Kidney (tissue), 14 donors: ENCODE results near the gene GRPR. TPM values are rescaled to one million over a fixed set of nuclear protein-coding genes. Genes with fewer than 3 reads are reported as not detected.

ENCODE experiments used
- DNase-seq, 5 donors: peaks; one replicate each; pipeline ENCODE4 v3.0.0-alpha.2; 2013 to 2020
- FAIRE-seq: peaks from 2 replicates; lab custom pipeline; 2012; peaks lifted over from hg19 to GRCh38; lab: Jason Lieb, UNC
- H3K27ac ChIP-seq, 2 donors: one replicate each; pipeline ENCODE4 v1.7.0; 2013; ENCODE audit warnings: low read depth in 2 of 2, low read length in 2 of 2, inconsistent platforms in 1 of 2
- H3K27me3 ChIP-seq: one replicate; pipeline ENCODE4 v1.7.1; 2013; ENCODE audit warnings: low read length, inconsistent platforms; ENCODE audit not compliant: control insufficient read depth, insufficient read depth
- H3K36me3 ChIP-seq, 3 donors: one replicate each; pipeline versions ENCODE4 v1.7.0 to v1.7.1; 2013; ENCODE audit warnings: low read length in 3 of 3, control low read depth in 1 of 3, inconsistent platforms in 1 of 3; ENCODE audit not compliant: insufficient read depth in 3 of 3, control insufficient read depth in 2 of 3
- H3K4me1 ChIP-seq, 3 donors: one replicate each; pipeline versions ENCODE4 v1.7.0 to v1.7.1; 2013; ENCODE audit warnings: low read length in 3 of 3, inconsistent platforms in 1 of 3, low read depth in 1 of 3; ENCODE audit not compliant: control insufficient read depth in 2 of 3, insufficient read depth in 2 of 3
- H3K4me3 ChIP-seq, 3 donors: one replicate each; pipeline versions ENCODE4 v1.7.0 to v1.8.1; 2013; ENCODE audit warnings: low read length in 3 of 3, control low read depth in 1 of 3, inconsistent platforms in 1 of 3
- H3K9ac ChIP-seq, 3 donors: one replicate each; pipeline versions ENCODE4 v1.7.0 to v1.7.1; 2013; ENCODE audit warnings: low read length in 3 of 3, control low read depth in 1 of 3, inconsistent platforms in 1 of 3
- H3K9me3 ChIP-seq, 3 donors: one replicate each; pipeline versions ENCODE4 v1.7.0 to v1.7.1; 2013; ENCODE audit warnings: low read length in 3 of 3, control low read depth in 1 of 3, inconsistent platforms in 1 of 3; ENCODE audit not compliant: control insufficient read depth in 2 of 3, insufficient read depth in 1 of 3
- intact Hi-C: fragments of 100-400 bp; cut with DNase I; formaldehyde crosslinking; loops from one replicate; pipeline ENCODE4 v1.11.1; 2022
- polyA plus RNA-seq: library from polyadenylated mRNA; stranded (reverse); fragments of 350-450 nt; fragmentation: Illumina TruSeq; extraction: RNeasy Lipid Tissue Mini Kit (QIAGEN cat#74804); gene quantifications from one replicate; pipeline ENCODE4 v1.2.3, GENCODE V29; 2014; ENCODE audit warnings: low read depth, low replicate concordance; ENCODE audit not compliant: insufficient read depth
- total RNA-seq: library from RNA; stranded (reverse); fragmentation: NEBNext Ultra II Directional; extraction: Animal tissue kit (Norgen Biotek cat#: 25700); gene quantifications from one replicate; pipeline ENCODE4 v1.2.1, GENCODE V29; 2021
- TF ChIP-seq, protein P1 (sequence below): IDR thresholded peaks from 3 replicates; pipeline ENCODE4 v1.5.1; 2012; ENCODE audit warnings: mild to moderate bottlenecking, moderate library complexity, borderline replicate concordance; ENCODE audit not compliant: insufficient read depth; ENCODE audit errors: extremely low read depth
- donor health status: control.
- donor health status: control.
- donor health status: control.
- donor health status: control.
- donor health status: control.
- donor health status: DM: yes; HTN: yes; CAD: no.
- donor health status: Normal renal cell carcinoma (clear cell type).

The GRPR gene
- total and polyA plus RNA-seq, 2 donors from 2014 or later, result 0.25 TPM; not detected in 1

DNA sequence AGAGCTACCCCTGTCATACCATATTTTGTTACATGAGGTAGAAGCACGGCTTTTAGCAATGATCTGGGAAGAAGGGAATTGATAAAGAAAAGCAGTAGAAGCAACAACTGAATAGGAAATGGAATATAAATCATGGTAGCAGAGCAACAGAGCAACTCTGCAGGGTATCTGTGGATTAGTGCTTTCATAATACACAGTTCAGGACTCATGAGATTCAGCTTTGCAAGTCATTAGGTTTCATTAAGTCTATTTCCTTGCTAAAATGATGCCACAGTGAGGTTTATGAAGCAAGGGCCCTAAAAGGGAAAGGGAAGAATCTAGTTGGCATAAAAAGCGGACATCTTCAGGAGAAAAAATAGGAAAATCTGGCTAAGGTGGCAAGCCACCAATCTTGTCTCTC, 45.6 kb upstream of the GRPR start:
- no peak overlapping the region for H3K9ac ChIP-seq
- no peaks in the 10 kb centered on the region for H3K9me3 ChIP-seq
- no peak overlapping the region for H3K27ac ChIP-seq
- H3K4me3 ChIP-seq, result no peak overlapping the region
- no peak for DNase-seq
- peaks cover 4% of the 10 kb centered on the region for H3K27me3 ChIP-seq
- no peaks in the 10 kb centered on the region for H3K36me3 ChIP-seq
- no peaks in the 10 kb centered on the region for H3K4me1 ChIP-seq
- TF ChIP-seq, protein P1, sequence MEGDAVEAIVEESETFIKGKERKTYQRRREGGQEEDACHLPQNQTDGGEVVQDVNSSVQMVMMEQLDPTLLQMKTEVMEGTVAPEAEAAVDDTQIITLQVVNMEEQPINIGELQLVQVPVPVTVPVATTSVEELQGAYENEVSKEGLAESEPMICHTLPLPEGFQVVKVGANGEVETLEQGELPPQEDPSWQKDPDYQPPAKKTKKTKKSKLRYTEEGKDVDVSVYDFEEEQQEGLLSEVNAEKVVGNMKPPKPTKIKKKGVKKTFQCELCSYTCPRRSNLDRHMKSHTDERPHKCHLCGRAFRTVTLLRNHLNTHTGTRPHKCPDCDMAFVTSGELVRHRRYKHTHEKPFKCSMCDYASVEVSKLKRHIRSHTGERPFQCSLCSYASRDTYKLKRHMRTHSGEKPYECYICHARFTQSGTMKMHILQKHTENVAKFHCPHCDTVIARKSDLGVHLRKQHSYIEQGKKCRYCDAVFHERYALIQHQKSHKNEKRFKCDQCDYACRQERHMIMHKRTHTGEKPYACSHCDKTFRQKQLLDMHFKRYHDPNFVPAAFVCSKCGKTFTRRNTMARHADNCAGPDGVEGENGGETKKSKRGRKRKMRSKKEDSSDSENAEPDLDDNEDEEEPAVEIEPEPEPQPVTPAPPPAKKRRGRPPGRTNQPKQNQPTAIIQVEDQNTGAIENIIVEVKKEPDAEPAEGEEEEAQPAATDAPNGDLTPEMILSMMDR, result no peak
- no peak for FAIRE-seq
- intact Hi-C loops, result no loop called here

GRCh38 chrX:16081357-16081756, 42.0 kb upstream of the GRPR start:
- no peak for FAIRE-seq
- no peak for DNase-seq
- TF ChIP-seq, protein P1, result no peak
- Histone ChIP-seq H3K27ac (no peak overlapping the region), H3K9ac (no peak overlapping the region), H3K27me3 (peaks cover 8% of the 10 kb centered on the region), H3K4me3 (no peak overlapping the region), H3K36me3 (no peaks in the 10 kb centered on the region), H3K4me1 (no peaks in the 10 kb centered on the region), H3K9me3 (no peaks in the 10 kb centered on the region)
- intact Hi-C loops, result no loop called here

DNA sequence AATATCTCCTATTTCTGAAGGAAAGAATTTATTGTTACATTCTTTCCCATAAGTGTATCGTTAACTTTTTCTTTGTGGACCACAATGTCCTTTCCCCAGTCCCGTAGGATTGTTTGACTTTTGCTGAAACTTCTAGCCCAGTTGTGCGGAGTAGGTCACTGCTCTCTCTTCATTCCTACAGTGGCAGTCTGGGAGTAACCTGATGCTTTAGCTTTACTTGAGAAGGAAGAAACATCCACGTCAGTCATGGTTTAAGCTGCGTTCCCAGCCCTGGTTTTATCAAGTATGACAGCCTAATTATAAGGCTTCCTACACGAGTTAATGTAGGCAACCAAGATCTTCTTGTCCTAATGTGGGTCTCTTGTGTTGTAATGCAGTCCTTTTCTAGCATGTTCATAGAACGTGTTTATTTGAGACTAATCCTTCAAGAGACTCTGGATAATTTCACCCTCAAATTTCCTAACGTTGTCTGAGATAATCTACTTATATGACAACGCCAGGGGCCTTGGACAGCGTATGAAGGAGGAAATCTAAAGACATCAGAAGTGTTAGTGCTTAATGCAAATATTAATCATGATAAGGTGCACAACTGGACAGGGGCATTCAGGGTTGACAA, 40.8 kb upstream of the GRPR start:
- intact Hi-C loops, result no loop called here
- H3K9ac ChIP-seq, result no peak overlapping the region
- no peak for FAIRE-seq

More for the DNA sequence above, 40.8 kb upstream of the GRPR start:
- H3K4me3 ChIP-seq, result no peak overlapping the region
- H3K36me3 ChIP-seq, result no peaks in the 10 kb centered on the region
- TF ChIP-seq, protein P1, result no peak
- no peaks in the 10 kb centered on the region for H3K4me1 ChIP-seq
- no peak overlapping the region for H3K27ac ChIP-seq
- DNase-seq, result no peak
- H3K27me3 ChIP-seq, result peaks cover 8% of the 10 kb centered on the region
- H3K9me3 ChIP-seq, result no peaks in the 10 kb centered on the region
